SU-DHL-6 (cell line): ENCODE data around the gene ZNF532.

ENCODE experiments used
- CTCF ChIP-seq: fragments of 200-600 bp; sonication (generic); IDR thresholded peaks from one replicate; pipeline ENCODE4 v1.5.1; 2017; ENCODE audit warnings: antibody characterized with exemption, mild to moderate bottlenecking, low read length, moderate library complexity; ENCODE audit not compliant: insufficient read depth, poor library complexity, severe bottlenecking
- EZH2phosphoT487 ChIP-seq: fragments of 200-600 bp; sonication (generic), shearing (Covaris generic); conservative IDR thresholded peaks from 2 replicates; pipeline ENCODE4 v1.6.1; 2018; ENCODE audit warnings: mild to moderate bottlenecking, antibody characterized with exemption, low read length, moderate library complexity, mixed read lengths

- TF ChIP-seq CTCF = no peak
- no peak for TF ChIP-seq EZH2phosphoT487
Observed at GRCh38 chr18:59002974-59003594, 138.4 kb downstream of the ZNF532 start.
